Non-pigmented ciliary epithelial cell (primary cell): ENCODE results near the gene OLIG3.

Experiments
- DNase-seq: peaks from one replicate; pipeline ENCODE4 v3.0.0-alpha.2; 2010; ENCODE audit warnings: low read depth

Gene OLIG3

DNA sequence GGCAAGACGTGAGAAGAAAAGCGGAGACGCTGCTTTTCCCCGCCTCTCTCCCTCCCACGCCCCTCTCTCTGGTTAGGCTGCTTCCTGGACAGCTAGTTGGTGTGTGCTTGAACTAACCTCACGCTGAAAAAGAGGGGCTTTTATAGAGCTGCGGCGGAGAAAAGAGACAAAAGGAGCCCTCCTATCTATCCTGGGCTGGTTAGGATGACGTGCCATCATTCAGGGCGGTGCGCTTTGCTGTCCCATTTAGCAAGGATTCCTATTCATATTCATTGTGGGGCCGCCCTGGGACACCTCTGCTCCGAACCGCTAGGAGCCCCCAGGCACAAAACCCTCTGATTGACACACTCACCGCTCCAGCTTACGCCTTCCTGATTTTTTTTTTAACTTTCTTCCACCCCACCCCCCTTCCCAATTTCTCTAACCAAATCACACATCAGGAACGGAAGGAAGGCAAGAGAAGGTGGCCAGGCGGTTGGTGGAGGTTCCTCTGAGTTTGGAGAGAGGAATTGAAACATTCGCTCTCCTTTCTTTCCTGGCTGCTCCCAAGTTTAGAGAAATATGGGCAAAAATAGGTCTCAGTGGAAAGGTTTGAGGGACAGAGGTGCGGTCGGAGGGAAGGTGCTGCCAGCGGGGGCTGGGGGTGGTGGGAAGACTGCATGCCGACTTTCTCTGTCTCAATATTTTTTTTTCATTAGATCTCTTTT is at the start of gene OLIG3:
Gene OLIG3 (minus strand): TSS at position 114 of the 707 bp plus-strand sequence. CDS start 224 bp downstream, outside the sequence.
- no peak for DNase-seq

DNA sequence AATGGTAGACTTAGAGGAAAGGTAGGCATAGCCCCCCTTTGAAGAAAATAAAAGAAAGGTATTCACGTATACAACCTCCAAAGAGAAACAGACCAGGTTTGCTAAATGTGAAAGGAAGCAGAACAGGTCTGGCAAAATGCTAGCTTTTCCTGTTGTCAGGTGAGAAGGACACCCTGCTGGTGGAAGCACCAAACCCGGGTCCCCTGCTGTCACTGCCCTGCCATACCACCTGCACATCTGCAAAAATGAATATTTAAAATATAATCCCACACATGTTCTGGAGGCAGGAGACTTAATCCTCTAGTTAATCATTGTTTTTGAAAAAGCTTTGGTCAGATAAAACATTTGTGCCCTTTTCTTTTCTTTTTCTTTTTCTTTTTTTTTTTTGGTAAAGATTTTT is 48.9 kb upstream of the OLIG3 start:
- DNase-seq, result no peak

DNA sequence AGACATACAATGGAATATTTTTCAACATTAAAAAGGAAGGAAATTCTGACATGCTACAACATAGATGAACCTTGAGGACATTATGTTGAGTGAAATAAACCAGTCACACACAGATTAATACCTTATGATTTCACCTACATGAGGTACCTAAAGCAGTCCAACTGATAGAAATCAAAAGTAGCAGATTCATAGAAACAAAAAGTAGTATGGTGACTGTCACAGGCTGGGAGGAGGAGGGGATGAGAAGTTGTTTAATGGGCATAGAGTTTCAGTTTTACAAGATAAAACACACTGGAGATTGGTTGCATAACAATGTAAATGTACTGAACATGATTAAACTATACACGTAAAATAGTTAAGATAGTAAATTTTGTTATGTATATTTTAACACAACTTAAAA is 48.5 kb upstream of the OLIG3 start:
- no peak for DNase-seq

DNA sequence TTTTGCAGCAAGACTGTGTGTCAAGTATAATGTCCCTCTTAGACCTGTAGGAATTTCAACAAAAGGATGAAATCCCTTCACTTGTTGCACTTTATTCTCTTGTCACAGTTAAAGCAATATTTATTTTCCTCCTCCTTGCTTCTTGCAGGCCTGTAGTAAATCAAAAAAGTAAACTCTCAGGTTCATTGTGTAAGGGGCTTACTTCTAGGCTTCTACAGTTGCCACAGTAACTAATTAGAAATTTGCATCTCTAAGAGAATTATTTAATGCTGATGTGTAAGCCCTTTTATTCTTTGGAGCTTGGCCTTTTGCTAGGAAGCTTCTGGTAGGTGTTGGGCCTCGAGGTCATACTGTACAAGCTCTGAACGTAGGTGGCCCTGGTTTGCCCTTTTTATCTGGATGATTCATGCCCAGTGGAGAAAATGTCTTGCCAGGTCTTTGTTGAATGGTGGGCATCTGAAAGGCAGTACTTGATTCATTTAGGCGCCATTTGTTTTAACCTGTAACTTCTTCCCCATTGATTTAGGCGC is 47.4 kb upstream of the OLIG3 start:
- DNase-seq, result no peak

DNA sequence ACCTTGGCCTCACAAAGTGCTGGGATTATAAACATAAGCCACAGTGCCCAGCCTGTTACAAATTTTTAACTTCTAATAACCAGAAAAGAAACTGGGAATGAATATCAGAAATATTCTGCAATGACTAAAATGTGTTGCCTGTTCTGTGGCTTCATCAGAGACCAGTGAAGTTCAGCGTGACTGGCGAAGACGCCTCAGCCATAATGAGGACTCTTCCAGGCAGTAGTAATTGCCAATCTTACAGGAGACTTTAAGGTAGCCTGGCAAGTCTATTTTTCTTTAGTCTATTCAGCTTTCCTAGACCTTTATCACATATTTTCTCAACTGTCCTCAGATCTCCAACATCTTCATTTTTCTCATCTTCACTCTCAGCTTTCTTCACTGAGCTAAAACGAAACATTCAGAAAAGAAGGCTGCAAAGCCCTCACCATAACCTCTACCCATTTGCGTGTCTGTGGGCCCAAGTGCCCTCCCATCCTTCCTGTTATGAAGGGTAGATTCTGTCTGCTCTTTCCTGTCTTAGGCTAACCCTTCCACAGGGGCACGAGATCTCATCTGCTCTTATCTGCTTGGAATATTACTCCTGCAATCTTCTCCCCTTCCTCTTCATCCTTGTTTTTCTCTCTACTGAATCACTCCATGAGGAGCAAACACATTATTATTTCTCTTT is 42.0 kb upstream of the OLIG3 start:
- DNase-seq, result no peak

DNA sequence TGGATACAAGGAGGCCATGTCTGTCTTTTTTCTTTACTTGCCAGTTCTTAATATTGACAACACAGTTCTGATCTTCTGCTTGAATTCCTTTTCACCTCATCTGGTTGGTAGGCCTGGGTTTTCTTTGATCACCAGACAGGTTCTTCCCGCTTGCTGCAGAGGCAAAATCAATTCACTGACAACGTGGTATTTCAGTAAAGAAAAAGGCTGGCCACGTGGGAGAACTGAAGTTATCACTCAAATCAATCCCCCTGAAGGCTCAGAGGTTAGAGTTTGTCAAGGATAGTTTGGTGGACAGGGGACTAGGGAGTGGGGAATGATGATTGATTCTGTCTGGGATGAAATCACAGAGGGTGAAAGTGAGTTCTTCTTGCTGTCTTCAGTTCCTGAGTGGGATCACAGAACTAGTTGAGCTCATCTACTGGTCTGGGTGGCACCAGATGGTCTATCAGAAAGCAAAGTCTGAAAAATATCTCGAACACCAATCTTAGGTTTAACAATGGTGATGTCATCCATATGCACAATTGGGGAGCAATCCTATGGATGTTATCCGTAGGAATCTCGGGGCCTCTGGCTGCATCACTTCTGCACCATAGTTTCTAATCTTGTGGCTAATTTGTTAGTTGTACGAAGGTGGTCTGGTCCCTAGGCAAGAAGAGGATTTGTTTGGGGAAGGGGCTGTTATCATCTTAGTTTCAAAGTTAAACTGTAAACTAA is 37.3 kb upstream of the OLIG3 start:
- DNase-seq, result no peak

DNA sequence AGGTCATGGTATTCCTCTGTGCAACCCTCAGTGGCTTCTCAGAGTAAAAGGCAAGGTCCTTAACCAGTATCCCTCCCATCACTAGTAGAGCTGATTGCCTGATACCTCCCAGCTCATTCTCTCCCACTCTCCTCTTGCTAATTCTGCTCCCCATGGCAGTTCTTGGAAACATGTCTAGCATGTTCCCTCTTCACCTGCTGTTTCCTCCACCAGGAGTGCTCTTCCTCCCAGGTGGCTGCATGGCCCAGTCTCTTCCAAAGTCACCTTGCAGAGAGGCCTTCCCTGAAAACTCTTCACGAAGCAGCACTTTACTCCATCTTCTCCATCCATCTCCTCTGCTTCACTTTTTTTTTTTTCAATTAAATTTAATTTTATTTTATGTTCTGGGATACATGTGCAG is 36.2 kb upstream of the OLIG3 start:
- DNase-seq, result no peak

DNA sequence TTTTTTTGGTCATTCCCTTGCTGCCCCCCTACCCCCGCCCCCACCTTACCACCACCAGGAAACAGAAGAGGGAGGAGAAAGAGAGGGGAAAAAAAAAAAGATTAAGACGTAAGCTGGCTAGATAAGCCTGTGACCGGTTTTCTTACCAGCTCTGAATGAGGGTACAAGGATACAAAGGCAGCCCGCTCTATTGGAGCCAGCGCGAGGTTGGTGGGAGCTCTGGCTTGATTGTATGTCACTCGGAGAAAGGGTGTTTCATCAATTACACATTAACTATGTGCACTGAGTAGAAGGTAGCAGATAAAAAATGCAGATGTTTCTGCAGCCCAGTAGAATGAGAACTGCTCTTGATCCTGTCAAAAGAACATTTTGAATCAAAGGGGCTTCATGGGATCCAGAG is 28.6 kb upstream of the OLIG3 start:
- no peak for DNase-seq

DNA sequence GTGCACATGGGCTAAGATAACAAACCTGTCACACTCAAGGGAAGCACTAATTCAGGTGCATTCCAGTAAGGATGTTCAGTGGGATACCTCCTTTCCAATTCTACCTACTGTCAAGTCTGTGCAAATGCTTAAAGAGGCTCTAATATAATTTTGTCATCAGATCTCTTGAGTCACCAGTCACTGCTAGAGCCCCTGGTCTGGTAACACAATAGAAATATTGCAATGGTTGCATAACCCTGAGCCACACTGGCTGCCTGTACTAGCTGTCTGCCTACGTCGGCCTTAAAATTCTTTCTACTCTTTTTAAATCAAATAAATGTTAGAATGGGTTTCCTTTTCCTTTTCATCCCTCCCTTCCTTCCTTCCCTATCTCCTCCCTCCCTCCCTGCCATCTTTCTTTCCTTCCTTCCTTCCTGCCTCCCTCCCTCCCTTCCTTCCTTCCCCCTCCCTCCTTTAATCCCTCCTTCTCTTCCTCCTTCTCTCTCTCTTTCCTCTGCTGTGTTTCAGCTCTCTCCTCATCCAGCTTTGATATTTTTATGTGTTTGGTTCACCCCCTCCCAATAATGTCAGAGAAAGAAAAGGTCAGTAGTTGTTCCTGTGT is 28.1 kb upstream of the OLIG3 start:
- no peak for DNase-seq

DNA sequence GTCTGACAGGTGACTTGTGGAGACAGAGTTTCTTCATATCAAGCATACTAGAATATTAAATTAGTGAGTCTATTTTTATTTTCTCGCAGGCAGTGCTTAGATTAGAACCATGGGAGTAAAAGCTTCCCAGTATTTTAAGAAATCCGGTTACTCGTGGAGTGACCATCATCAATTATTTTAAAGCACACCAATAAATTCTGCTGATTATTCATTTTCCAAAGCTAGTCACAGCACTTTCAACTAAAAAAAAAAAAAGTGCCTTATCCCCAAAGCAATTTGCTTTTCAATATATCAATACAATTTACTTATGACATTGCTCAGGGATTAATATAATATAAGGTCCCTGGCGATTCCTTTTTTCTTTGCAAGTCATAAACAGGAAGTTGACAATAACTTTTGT is 26.3 kb upstream of the OLIG3 start:
- DNase-seq, result no peak

DNA sequence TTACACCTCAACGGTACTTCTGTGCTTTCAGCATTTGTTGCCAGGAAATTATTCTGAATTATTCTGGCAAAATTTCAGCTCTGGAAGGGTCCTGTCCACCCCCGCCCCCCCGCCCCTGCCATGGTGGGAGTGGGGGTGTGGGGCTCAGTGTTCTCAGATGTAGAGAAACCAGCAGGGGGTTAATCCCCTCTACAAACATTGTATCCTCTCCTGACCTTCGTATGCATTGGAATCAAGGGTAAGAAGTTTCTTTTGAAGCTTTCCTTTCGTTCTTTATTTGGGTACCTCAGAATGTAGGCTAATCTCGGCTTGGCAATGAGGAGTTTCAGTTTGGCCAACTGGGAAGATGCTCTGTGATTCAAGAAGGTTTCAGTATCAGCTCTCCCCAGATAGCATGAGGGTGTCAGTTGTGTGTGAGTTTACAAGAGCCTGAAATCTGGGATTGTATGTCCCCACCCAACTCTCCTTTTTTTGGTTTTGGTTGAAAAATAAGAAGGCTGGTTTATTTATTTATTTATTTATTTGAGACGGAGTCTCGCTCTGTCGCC is 25.5 kb upstream of the OLIG3 start:
- DNase-seq, result no peak

DNA sequence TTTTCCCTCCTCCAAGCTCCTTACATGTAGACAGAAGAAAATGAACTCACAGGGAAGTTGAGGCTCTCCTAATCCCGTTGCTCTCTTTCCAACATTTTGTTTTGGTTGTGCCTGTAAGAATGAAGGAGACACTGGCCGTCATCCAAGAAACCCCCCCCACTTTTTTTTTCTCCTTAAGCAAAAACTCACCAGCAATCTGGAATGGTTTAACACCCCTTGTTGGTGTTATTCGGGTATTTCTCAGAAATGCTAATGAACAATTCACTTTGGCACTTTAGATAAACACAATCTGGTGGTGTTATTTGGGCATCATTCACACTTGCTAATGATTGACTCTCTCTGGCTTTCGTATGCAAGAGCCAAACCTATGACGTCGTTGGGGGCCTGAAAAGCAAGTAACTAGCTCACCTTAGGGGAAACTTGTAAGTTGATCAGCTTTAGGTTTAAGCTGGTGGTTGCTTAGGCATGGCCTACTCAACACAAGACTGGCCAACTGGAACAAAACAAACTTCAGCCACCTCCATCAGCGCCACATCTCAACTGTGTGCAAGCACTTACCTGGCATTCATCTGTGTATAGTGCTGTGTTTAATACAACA is 24.3 kb upstream of the OLIG3 start:
- DNase-seq, result no peak

DNA sequence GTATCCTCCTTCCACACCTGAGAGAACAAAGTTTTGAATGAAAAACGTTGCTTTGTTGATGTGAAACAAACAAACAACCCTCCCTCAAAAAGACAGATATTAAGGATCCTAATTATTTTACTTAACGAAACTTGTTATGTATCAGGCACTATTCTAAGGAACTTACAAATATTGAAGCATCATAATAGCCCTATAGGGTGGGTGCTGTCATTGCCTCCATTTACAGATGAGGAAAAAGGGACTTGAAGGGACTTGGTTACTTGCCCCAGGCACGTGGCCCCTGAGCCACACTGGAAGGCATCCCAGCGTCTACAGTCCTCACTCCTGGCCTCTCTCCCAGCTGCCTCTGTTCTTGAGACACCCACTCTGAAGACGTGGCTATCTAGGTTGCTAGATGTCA is 20.2 kb upstream of the OLIG3 start:
- DNase-seq, result no peak

DNA sequence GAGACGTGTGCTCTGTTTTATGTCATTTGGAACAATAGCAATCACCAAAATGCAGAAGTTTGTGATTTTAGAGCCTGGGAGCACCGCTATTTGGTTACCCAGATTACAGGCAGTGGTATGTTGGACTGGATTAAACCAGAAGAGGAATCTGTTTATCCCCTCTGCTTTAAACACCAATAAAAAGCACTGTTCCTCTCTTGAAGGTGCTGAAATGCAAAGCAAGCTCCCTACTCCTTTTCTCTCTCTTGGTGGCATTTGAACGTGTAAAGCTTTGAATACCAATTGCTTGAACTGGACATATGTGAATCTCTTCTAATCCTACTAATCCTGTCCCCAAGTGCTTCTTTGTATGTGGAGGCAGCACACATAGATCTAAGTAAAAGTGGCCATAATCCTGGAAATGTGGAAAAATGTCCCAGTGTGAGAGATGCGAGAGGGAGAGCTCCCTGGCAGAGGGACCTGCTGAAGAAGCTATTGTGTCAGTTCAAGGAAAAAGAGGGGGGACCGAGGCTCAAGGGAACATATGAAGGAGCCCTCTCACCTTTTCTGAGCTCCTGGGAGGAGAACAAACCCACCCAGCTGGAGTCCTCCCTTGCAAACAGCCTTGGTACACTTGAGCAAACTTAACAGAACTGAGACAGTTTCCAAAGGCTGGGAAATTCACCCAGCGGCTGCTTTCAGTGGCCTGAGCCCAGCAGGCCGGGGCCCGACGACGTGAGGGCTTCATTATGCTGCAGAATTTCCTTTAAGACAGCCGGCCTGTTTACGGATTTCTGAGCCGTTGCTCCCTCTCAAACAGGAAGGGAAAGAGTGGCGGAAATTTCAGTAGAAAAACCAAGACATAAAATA is 18.8 kb upstream of the OLIG3 start:
- DNase-seq, result no peak

DNA sequence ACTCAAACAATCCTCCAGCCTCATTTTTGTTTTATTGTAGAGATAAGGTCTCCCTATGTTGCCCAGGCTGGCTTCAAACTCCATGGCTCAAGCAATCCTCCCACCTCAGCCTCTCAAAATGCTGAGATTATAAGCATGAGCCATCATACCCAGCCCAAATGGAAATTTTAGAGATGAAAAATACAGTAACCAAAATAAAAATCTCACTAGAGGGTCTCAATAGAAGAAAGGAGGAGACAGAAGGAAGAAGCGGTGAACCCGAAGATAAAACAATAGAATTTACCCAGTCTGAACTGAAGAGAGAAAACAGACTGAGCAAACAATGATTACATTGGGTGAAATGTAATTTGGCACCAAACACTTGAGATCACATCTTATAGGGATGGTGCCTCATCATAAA is 16.7 kb upstream of the OLIG3 start:
- no peak for DNase-seq

DNA sequence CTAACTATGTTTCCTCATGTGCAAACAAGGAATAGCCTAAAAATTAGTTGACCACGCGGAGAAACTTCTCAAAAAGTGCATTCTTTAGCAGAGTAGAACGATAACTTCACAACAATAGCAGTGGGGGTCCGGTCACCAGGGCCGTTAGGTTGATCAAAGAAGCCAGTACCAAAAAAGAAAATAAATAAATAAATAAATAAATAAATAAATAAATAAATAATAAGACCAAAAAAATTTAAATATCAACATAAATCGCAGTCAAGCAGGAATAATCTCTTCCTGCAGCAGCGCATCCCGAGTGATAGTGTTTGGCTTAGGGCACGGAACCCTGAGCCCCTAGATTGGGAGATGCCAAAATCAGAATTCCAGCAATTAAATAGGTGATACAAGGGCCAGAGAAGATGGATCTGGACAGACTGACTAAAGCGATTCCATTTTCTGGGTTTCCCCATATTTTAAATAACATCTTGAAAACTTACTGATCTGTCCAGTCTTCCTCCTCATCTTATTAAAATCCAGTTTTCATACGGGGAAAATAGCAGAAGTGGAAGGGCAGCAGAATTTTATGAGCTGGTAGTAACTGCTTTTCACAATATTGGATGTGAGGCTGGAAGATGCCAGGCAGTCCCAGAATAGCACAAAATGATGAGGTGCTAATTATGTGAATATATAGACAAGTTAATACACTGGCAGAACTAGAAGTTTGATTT is 4.4 kb upstream of the OLIG3 start:
- DNase-seq, result no peak

DNA sequence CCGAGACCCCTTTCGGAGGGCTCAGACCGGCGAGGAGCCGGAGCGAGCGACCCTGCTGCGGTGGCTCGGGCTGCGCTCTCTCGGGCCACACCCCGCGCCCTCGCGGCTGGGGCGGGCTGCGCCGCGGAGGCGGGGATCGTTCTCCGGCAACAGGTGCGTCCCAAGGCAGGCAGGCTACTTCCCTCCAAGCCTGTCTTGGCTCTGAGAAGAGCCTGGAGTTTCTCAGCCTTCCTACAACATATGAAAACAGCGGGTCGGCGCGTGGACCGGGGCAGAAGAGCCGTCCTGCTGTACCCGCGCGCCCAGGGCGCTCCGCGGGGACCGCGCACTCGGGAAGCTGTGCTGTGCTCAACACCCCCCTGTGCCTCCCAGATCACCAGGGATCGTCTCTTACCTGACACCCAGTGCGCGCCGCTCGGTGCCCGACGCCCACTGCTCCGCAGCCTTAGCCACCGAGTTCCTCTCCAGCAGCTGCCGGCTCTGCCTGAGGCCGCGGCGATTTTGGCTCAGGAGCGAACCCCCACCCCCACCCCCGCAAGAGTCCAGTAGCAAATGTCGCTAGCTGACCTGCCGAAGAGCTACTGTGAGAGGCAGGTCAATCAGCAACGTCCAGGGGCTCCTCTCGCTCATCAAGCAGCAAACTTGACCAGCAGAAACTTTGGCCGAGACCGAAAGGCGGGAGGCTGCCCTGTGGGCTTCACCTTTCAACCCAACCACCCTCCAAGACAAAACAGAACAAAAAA is 3.7 kb upstream of the OLIG3 start:
- no peak for DNase-seq

DNA sequence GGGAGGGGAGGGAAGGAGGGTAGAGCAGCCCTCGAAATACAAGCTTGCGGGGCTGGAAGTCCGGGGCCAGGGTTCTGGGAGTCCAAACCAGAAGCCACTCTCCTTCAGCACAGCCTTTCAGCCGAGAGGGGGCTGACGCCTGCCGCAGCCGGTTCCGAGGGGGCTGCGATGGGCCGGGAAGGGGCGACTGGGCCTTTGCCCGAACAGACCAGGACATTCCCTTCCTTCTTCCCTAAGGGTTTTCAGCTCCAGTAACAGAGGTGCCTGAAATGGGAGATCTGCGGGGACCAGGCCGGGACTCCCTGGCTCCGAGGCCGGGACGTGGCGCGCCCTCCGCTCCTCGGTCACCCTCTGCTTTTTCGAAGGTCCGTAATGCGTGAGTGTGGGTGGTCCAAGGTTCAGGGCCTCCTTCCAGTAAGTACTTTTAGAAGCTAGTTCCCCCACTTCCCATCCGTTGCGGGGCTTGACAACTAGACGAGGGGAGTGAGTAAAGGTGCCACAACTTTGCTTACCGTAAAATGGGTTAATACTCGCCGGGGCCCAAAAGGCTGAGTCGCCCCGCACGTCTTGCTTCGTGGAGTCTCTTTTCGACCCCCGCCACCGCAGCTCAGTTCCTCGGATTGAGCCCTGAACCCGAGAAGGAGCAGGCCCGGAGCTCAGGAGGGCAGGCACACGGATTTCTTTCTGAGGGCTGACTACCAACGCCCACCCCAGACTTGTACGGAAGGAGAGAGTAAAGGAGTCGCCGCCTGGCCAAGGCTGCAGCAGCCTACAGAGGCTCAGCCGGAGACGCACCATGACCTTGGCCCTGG is 2.9 kb upstream of the OLIG3 start:
- no peak for DNase-seq

DNA sequence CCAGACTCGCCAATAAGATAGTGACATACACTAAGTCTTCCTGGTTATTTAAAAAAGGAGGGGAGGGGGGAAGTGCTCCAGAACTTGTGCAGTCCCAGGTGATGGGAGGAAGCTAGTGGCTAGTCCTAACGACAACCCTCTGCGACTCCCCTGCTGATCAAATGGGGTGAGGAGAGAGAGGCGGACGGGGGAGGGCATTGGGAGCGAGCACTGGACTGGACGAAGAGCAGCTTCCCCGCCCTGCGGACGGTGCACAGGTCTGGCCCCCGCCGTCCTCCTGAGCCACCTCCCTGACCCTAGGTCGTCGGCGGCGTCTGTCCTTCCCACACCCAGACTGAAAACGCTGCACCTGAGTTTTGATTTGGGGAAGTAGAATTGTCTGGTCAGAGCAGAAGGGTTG is 2.2 kb upstream of the OLIG3 start:
- no peak for DNase-seq
